ENCODE measurements around the gene KRT35. TPM values are rescaled to one million over a fixed set of nuclear protein-coding genes. Genes with fewer than 3 reads are reported as not detected.

Gene KRT35
- total and polyA plus RNA-seq, 2 donors (not counting 3 experiments of a cell fraction or from before 2014, with no cell fraction given): not detected

- Histone ChIP-seq H3K27ac (ENCODE audit: insufficient read depth, low read depth, low read length) (no peak overlapping the region), H3K4me3 (replicated peaks in 1 of 3; ENCODE audit: insufficient read depth in 1 of 3, low read depth in 1 of 3, low read length in 3 of 3) (no peak overlapping the region), H3K27me3 (ENCODE audit: control insufficient read depth in 2 of 2, insufficient read depth in 2 of 2, low read length in 2 of 2) (peaks cover 3 to 5% of the 10 kb centered on the region in 2 experiments), H3K36me3 (ENCODE audit: control insufficient read depth in 2 of 2, extremely low read depth in 1 of 2, insufficient read depth in 2 of 2, low read length in 2 of 2) (no peaks in the 10 kb centered on the region), H2AFZ (ENCODE audit: low read depth, low read length) (no peak overlapping the region), H3K79me2 (ENCODE audit: control insufficient read depth, insufficient read depth, low read length) (no peaks in the 10 kb centered on the region), H3K4me1 (ENCODE audit: control insufficient read depth, extremely low read depth, insufficient read depth, low read length) (no peaks in the 10 kb centered on the region), H3K9ac (replicated peaks; ENCODE audit: extremely low read depth, insufficient read depth, low read length) (no peak overlapping the region), H3K4me2 (ENCODE audit: insufficient read depth, low read length) (no peak overlapping the region), H3K9me3 (replicated peaks; ENCODE audit: control insufficient read depth, insufficient read depth, low read length) (no peaks in the 10 kb centered on the region), H3K9me1 (replicated peaks; ENCODE audit: control insufficient read depth, extremely low read depth, insufficient read depth, low read length) (no peaks in the 10 kb centered on the region), H4K20me1 (replicated peaks; ENCODE audit: control insufficient read depth, extremely low read depth, insufficient read depth, low read length) (no peaks in the 10 kb centered on the region)
- CTCF ChIA-PET: no interaction called here
- dilution Hi-C loops (cut with MboI; ENCODE audit: extremely low pct_ligation_motif_present, low sequenced_read_pairs): no loop called here
- BruUV-seq (replicated peaks): no TSS peak
- DNase-seq (ENCODE audit: low read depth, low spot score): no peak
- intact Hi-C loops (cut with micrococcal nuclease): no loop called here
- POLR2A ChIA-PET: no interaction called here
- TF ChIP-seq EZH2 (IDR thresholded peaks at IDR 0.05; ENCODE audit: borderline replicate concordance, low read depth, low read length, severe bottlenecking): no peak
- TF ChIP-seq POLR2A (IDR thresholded peaks at IDR 0.05; ENCODE audit: low read depth, low read length): no peak
- TF ChIP-seq POLR2AphosphoS5 (IDR thresholded peaks at IDR 0.05; ENCODE audit: insufficient read depth, low read depth, low read length): no peak
- no peak for TF ChIP-seq GATA2 (IDR thresholded peaks at IDR 0.05; ENCODE audit: insufficient read depth, insufficient read length, low read depth, low read length)
- TF ChIP-seq JUN (IDR thresholded peaks at IDR 0.05; ENCODE audit: borderline replicate concordance, insufficient read depth, insufficient read length, low read depth): no peak
- no peak for TF ChIP-seq CTCF (IDR thresholded peaks at IDR 0.05; ENCODE audit: extremely low read depth in 1 of 2, insufficient read depth in 1 of 2, low read depth in 1 of 2, low read length in 2 of 2)
- TF ChIP-seq MYC (IDR thresholded peaks at IDR 0.05; ENCODE audit: low read depth, low read length): no peak
- no peak for TF ChIP-seq FOS (IDR thresholded peaks at IDR 0.05; ENCODE audit: borderline replicate concordance, insufficient read depth, low read length)
- no peak for TF ChIP-seq MAX (IDR thresholded peaks at IDR 0.05; ENCODE audit: insufficient read depth, insufficient read length)
- no peak for FAIRE-seq
These were observed 34.1 kb downstream of the KRT35 start for GRCh38 chr17:41446806-41447205.
